GM03348 (cell line): ENCODE data around the gene NT5M.
"Not testable (repeated sequence)": the region's sequence is repeated elsewhere in the genome, so short reads cannot be mapped to it uniquely, and the experiment has no call there.

Experiments
- DNase-seq: peaks from one replicate; pipeline ENCODE4 v3.0.0; 2012; ENCODE audit warnings: low spot score

The NT5M gene

GRCh38 chr17:17377071-17377967 is 74.1 kb downstream of the NT5M start:
- DNase-seq = no peak

DNA sequence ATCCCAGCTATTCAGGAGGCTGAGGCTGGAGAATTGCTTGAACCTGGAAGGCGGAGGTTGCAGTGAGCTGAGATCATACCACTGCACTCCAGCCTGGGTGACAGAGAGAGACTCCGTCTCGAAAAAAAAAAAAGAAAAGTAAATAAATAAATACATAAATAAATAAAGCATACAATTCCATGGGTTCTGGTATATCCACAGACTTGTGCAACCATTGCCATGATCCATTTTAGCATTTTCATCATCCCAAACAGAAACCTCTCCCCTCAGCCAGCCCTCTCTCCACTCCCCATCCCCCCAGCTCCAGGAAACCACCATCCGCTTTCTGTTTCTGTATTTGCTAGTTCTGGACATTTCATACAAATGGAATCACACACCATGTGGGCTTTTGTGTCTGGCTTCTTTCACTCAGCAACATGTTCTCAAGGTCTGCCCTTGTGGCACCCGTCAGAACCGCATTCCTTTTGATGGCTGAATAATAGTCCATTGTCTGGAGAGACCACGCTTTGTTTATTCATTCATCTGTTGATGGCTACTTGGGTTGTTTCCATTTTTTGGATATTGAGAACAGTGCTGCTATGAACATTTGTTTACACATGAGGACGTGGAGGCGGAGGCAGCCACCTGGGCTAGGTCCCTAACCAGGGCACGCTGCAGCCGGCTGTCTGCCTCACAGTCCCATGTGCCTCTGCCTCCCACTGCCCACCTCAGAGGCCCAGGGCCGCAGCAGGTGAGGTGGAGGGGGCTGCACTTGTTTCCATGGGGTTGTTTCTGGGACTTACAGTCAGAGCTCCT is 76.2 kb downstream of the NT5M start:
- DNase-seq = no peak

DNA sequence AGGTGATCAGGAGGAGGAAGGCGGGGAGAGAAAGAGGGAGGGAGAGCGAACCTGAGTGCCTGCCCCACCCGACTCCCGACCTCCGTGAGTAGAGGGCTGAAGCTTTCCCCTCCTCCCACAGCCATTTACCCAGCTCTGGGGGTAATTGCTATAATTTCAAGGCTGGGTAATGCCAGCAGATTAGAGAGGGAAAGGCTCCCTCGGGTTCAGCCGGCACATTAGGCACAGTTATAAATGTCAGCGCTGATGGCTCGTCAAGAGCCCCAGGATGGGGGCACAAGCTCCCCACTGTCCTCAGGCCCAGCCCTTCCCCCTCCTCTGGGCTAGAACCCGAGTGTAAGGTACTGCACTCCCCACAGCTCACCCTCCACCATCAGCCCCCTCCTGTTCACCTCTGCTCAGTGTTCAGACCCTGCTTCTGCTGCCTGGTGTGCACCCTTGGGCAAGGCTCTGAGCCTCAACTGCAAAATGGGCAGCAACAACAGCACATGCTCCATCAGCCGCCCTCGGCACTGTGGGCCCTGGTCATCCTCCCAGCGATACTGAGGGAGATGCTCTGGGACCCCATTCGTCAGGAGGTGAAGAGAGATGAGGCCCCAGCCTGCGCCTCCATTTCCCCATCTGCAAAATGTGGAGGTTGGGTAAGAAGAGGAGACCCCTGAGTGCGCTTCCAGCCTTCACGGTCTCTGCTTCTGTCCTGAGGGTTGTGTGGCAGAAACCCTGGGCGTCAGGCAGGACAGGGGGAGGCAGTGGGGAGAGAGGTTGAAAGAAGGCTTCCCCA is 77.2 kb downstream of the NT5M start:
- DNase-seq = no peak

- DNase-seq = no peak
Measured at GRCh38 chr17:17381446-17382064, 78.4 kb downstream of the NT5M start.

GRCh38 chr17:17382065-17382459 is 78.9 kb downstream of the NT5M start:
- no peak for DNase-seq

- DNase-seq = no peak
Measured at GRCh38 chr17:17382971-17383370, 79.8 kb downstream of the NT5M start.

GRCh38 chr17:17383431-17384290 is 80.5 kb downstream of the NT5M start:
- not testable (repeated sequence) for DNase-seq

DNA sequence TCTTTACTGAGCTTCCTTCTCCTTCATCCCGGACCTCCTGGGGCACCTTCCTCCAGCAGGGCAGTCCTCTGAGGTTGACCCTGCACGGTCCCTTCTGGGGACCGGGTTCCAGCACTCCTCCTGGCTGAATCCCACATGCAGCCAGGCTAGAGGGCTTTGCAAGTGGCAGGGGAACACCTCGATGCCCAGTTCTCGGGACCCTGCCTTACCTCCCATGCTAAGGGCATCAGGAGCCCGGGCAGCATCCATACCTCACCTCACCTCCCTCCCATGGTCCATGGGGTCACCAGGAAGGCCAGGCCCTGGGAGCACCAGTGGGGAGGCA is 81.1 kb downstream of the NT5M start:
- DNase-seq = no peak

- DNase-seq = no peak
Measured at GRCh38 chr17:17384961-17385360, 81.8 kb downstream of the NT5M start.

GRCh38 chr17:17385491-17385890 is 82.3 kb downstream of the NT5M start:
- DNase-seq = no peak

DNA sequence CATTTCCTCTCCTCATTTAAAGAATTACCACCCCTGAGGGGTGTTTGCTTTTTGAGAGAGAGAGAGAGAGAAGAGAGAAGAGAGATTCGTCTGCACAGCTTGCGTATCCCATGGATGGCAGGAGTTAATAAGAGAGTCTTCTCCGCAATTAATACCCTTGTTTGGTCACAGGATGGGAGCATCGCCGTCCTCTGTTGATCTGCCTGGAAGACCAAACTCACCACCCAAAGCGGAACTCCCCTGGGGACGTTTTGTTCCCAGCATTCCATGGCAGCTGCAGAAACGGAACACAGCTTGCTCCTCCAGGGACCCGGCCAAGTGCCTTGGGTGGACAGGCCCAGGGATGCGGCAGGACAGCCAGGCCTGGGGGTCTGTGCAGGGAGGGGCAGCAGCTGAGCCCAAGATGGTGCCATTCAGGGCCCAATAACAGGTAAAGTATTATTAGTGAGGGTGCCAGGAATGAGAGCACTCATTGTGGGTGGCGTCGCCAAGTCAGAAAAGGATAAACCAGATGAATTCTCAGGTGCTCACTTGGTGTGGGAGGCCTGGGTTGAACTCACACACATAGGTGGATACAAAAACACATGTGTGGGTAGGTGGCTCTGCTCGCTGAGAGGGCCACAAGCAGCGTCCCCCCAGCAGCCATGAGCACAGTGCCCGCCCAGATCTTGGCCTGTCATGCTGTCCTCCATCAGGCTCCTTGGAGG is 83.1 kb downstream of the NT5M start:
- no peak for DNase-seq

DNA sequence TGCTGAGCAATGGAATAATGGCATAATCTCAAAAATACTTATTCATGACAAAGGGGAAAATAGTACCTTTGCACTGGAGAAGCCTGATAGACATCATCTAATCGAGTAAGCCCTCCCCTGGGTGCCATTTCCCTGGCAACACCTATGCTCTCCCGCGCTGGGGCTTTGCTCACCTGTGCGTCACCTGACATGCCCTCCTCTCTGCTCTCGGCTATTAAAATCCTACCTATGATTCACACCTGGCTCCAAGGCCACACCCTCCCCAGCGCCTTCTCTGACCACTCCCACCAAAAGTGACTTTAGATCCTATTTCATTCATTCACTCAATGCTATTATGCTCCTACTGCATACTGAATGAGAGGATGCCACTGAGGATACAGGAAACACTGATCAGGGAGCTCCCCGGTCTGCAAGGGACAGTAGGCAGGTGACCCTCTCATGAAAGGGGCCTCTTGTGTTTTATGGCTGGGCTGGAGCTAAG is 83.9 kb downstream of the NT5M start:
- DNase-seq = no peak

GRCh38 chr17:17387498-17388362 is 84.6 kb downstream of the NT5M start:
- DNase-seq = no peak

GRCh38 chr17:17388657-17389496 is 85.7 kb downstream of the NT5M start:
- no peak for DNase-seq

DNA sequence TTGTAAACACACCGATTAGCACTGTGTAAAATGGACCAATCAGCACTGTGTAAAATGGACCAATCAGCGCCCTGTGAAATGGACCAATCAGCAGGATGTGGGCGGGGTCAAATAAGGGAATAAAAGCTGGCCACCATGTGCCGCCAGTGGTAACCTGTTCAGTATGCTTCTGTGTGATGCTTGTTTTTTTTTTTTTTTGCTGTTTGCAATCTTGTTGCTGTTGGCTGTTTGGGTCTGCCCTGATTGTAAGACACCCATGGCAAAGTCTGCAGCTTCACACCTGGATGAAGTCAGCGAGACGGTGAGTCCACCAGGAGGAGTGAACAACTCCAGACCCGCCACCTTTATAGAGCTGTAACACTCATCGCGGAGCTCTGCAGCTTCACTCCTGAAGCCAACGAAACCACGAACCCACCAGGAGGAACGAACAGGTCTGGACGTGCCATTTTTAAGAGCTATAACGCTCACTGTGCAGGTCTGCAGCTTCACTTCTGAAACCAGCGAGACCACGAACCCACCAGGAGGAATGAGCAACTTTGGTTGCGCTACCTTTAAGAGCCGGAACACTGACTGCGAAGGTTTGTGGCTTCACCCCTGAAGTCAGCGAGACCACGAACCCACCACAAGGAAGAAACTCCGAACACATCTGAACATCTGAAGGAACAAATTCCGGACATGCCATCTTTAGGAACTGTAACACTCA is 88.6 kb downstream of the NT5M start:
- no peak for DNase-seq

- DNase-seq = no peak
Measured at GRCh38 chr17:17393976-17394375, 90.8 kb downstream of the NT5M start.

- no peak for DNase-seq
Measured at GRCh38 chr17:17394494-17394893, 91.3 kb downstream of the NT5M start.
